HEK293 (cell line): ENCODE measurements around the gene SULT1C4.

Experiments
- CTCF ChIA-PET: fragments of 350-600 bp; formaldehyde crosslinking; extraction: SDS; loops from one replicate; lab custom pipeline; 2021; ENCODE audit warnings: antibody characterized with exemption; lab: Yijun Ruan, JAX
- POLR2A ChIA-PET: fragments of 300-600 bp; formaldehyde crosslinking; extraction: SDS; loops from one replicate; lab custom pipeline; 2020; ENCODE audit warnings: antibody characterized with exemption, inconsistent platforms; lab: Yijun Ruan, JAX
- H3K27ac ChIP-seq: fragments of 200-500 bp; sonication (Bioruptor generic); 2 replicates; pipeline ENCODE4 v1.5.1; 2014; ENCODE audit warnings: low read depth, low read length, control low read depth, inconsistent platforms; ENCODE audit errors: extremely low read depth
- H3K36me3 ChIP-seq, 2 experiments: fragments of 200-500 bp in 1 of 2; sonication (Bioruptor generic) in 1 of 2; 1 replicate in 1 of 2; 2 replicates in 1 of 2; pipeline ENCODE4 v1.5.1; 2014 to 2017; ENCODE audit warnings: inconsistent platforms in 2 of 2, low read length in 2 of 2; ENCODE audit not compliant: control insufficient read depth in 2 of 2, insufficient read depth in 1 of 2
- H3K4me1 ChIP-seq: fragments of 200-500 bp; sonication (Bioruptor generic); 2 replicates; pipeline ENCODE4 v1.5.1; 2014; ENCODE audit warnings: mild to moderate bottlenecking, low read length, inconsistent platforms; ENCODE audit not compliant: control insufficient read depth, insufficient read depth
- H3K4me3 ChIP-seq: 2 replicates; pipeline ENCODE4 v1.5.1; 2011; ENCODE audit warnings: low read depth, mild to moderate bottlenecking, control low read depth, low read length, moderate library complexity
- H3K9me3 ChIP-seq: fragments of 200-500 bp; sonication (Bioruptor generic); 2 replicates; pipeline ENCODE4 v1.5.1; 2014; ENCODE audit warnings: low read depth, low read length, inconsistent platforms; ENCODE audit not compliant: control insufficient read depth, insufficient read depth
- GLIS2 ChIP-seq: fragments of 450-650 bp; formaldehyde crosslinking; IDR thresholded peaks from 2 replicates; pipeline ENCODE4 v1.5.1; 2016; ENCODE audit warnings: missing biosample characterization, missing genetic modification characterization
- KLF1 ChIP-seq: fragments of 450-650 bp; formaldehyde crosslinking; IDR thresholded peaks from 2 replicates; pipeline ENCODE4 v1.5.1; 2016; ENCODE audit warnings: missing biosample characterization, missing genetic modification characterization
- KLF7 ChIP-seq: fragments of 450-650 bp; formaldehyde crosslinking; IDR thresholded peaks from 2 replicates; pipeline ENCODE4 v1.5.1; 2016; ENCODE audit warnings: missing biosample characterization, missing genetic modification characterization, borderline replicate concordance
- TRIM28 ChIP-seq: IDR thresholded peaks from 2 replicates; pipeline ENCODE4 v1.6.1; 2011; ENCODE audit warnings: low read length, control low read depth, borderline replicate concordance
- ZBTB21 ChIP-seq: fragments of 450-650 bp; formaldehyde crosslinking; IDR thresholded peaks from 2 replicates; pipeline ENCODE4 v1.5.1; 2017; ENCODE audit warnings: missing biosample characterization, missing genetic modification characterization
- ZBTB8A ChIP-seq: fragments of 450-650 bp; formaldehyde crosslinking; IDR thresholded peaks from 2 replicates; pipeline ENCODE4 v1.5.1; 2016; ENCODE audit warnings: missing biosample characterization, missing genetic modification characterization
- ZFP3 ChIP-seq: fragments of 450-650 bp; formaldehyde crosslinking; IDR thresholded peaks from 2 replicates; pipeline ENCODE4 v1.5.1; 2016; ENCODE audit warnings: low read depth, missing biosample characterization, missing genetic modification characterization
- ZNF133 ChIP-seq: fragments of 450-650 bp; formaldehyde crosslinking; IDR thresholded peaks from 2 replicates; pipeline ENCODE4 v1.5.1; 2016; ENCODE audit warnings: missing biosample characterization, missing genetic modification characterization
- ZNF157 ChIP-seq: fragments of 450-650 bp; formaldehyde crosslinking; IDR thresholded peaks from 2 replicates; pipeline ENCODE4 v1.5.1; 2016; ENCODE audit warnings: missing biosample characterization, missing genetic modification characterization
- ZNF2 ChIP-seq: fragments of 450-650 bp; formaldehyde crosslinking; IDR thresholded peaks from 2 replicates; pipeline ENCODE4 v1.5.1; 2016; ENCODE audit warnings: missing biosample characterization, missing genetic modification characterization
- ZNF292 ChIP-seq: fragments of 450-650 bp; formaldehyde crosslinking; IDR thresholded peaks from 2 replicates; pipeline ENCODE4 v1.5.1; 2016; ENCODE audit warnings: low read depth, missing biosample characterization, missing genetic modification characterization, borderline replicate concordance
- ZNF394 ChIP-seq: fragments of 450-650 bp; formaldehyde crosslinking; IDR thresholded peaks from 2 replicates; pipeline ENCODE4 v1.5.1; 2016; ENCODE audit warnings: missing biosample characterization, missing genetic modification characterization, mild to moderate bottlenecking, moderate library complexity, borderline replicate concordance
- ZNF433 ChIP-seq: fragments of 450-650 bp; formaldehyde crosslinking; IDR thresholded peaks from 2 replicates; pipeline ENCODE4 v1.5.1; 2016; ENCODE audit warnings: missing biosample characterization, missing genetic modification characterization, low read depth
- ZNF585B ChIP-seq: fragments of 450-650 bp; formaldehyde crosslinking; IDR thresholded peaks from 2 replicates; pipeline ENCODE4 v1.5.1; 2016; ENCODE audit warnings: missing biosample characterization, missing genetic modification characterization
- ZNF654 ChIP-seq: fragments of 450-650 bp; formaldehyde crosslinking; IDR thresholded peaks from 2 replicates; pipeline ENCODE4 v1.5.1; 2016; ENCODE audit warnings: low read depth, missing biosample characterization, missing genetic modification characterization
- ZNF664 ChIP-seq: fragments of 450-650 bp; formaldehyde crosslinking; IDR thresholded peaks from 2 replicates; pipeline ENCODE4 v1.5.1; 2016; ENCODE audit warnings: missing biosample characterization, missing genetic modification characterization
- ZNF670 ChIP-seq: fragments of 450-650 bp; formaldehyde crosslinking; IDR thresholded peaks from 2 replicates; pipeline ENCODE4 v1.5.1; 2016; ENCODE audit warnings: missing biosample characterization, missing genetic modification characterization, low read depth
- ZNF768 ChIP-seq: fragments of 450-650 bp; formaldehyde crosslinking; IDR thresholded peaks from 2 replicates; pipeline ENCODE4 v1.5.1; 2018; ENCODE audit warnings: missing biosample characterization, mild to moderate bottlenecking, missing genetic modification characterization
- ZNF792 ChIP-seq: fragments of 450-650 bp; formaldehyde crosslinking; IDR thresholded peaks from 2 replicates; pipeline ENCODE4 v1.5.1; 2016; ENCODE audit warnings: missing biosample characterization, missing genetic modification characterization
- ZNF837 ChIP-seq: fragments of 450-650 bp; formaldehyde crosslinking; IDR thresholded peaks from 2 replicates; pipeline ENCODE4 v1.5.1; 2016; ENCODE audit warnings: missing biosample characterization, missing genetic modification characterization
- ZSCAN30 ChIP-seq: fragments of 450-650 bp; IDR thresholded peaks from 2 replicates; pipeline ENCODE4 v1.5.1; 2018; ENCODE audit warnings: missing biosample characterization, mild to moderate bottlenecking, missing genetic modification characterization, moderate library complexity
- TF ChIP-seq, protein P1 (sequence below): fragments of 450-650 bp; formaldehyde crosslinking; IDR thresholded peaks from 2 replicates; pipeline ENCODE4 v1.5.1; 2017; ENCODE audit warnings: missing biosample characterization, missing genetic modification characterization
- TF ChIP-seq, protein P2 (sequence below): fragments of 450-650 bp; formaldehyde crosslinking; IDR thresholded peaks from 2 replicates; pipeline ENCODE4 v1.5.1; 2016; ENCODE audit warnings: missing biosample characterization, missing genetic modification characterization
- TF ChIP-seq, protein P3 (sequence below): fragments of 450-650 bp; formaldehyde crosslinking; IDR thresholded peaks from 2 replicates; pipeline ENCODE4 v1.5.1; 2017; ENCODE audit warnings: missing biosample characterization, missing genetic modification characterization
- TF ChIP-seq, protein P4 (sequence below): fragments of 450-650 bp; IDR thresholded peaks from 2 replicates; pipeline ENCODE4 v1.5.1; 2018; ENCODE audit warnings: missing biosample characterization, missing genetic modification characterization

The SULT1C4 gene

DNA sequence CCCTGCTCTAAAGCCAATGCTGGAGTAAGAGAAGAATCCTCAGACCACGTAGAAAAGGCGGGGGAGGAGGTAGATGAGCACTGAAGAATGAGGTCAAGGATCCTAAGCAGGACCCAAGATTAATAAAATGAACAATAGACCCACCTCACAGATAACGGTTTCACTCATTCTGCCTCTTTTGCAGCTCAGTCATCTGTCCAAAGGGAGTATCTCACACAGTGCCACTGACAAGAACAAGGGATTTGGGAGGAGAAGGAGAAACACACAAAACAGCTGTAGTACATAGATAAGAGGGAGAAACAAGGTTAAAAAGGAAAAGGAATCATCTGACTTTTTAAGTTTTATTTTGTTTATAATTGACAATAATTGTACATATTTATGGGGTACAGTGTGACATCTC is 30.9 kb upstream of the SULT1C4 start:
- H3K9me3 ChIP-seq: no peaks in the 10 kb centered on the region
- no peaks in the 10 kb centered on the region for H3K36me3 ChIP-seq
- H3K4me1 ChIP-seq: no peaks in the 10 kb centered on the region
- ChIA-PET CTCF (interaction anchor here (1.3 to 1.8 kb wide), 2 partner anchors 238 to 290 kb away, joined by 3 to 6 read pairs; no protein-coding TSS in a partner anchor), POLR2A (no interaction called here)
- no peak overlapping the region for H3K4me3 ChIP-seq
- H3K27ac ChIP-seq: no peak overlapping the region
- TF ChIP-seq ZNF768 (tag by site-specific recombination): no peak
- no peak for TF ChIP-seq ZNF157 (tag by site-specific recombination)
- no peak for TF ChIP-seq ZBTB8A (tag by site-specific recombination)
- TF ChIP-seq ZSCAN30: no peak
- TF ChIP-seq ZNF433: no peak
- no peak for TF ChIP-seq ZNF585B (tag by site-specific recombination)
- TF ChIP-seq, protein P1, sequence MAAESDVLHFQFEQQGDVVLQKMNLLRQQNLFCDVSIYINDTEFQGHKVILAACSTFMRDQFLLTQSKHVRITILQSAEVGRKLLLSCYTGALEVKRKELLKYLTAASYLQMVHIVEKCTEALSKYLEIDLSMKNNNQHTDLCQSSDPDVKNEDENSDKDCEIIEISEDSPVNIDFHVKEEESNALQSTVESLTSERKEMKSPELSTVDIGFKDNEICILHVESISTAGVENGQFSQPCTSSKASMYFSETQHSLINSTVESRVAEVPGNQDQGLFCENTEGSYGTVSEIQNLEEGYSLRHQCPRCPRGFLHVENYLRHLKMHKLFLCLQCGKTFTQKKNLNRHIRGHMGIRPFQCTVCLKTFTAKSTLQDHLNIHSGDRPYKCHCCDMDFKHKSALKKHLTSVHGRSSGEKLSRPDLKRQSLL (tag by site-specific recombination): no peak
- no peak for TF ChIP-seq KLF7 (tag by site-specific recombination)
- no peak for TF ChIP-seq ZNF2
- TF ChIP-seq ZNF664 (tag by site-specific recombination): no peak
- TF ChIP-seq ZNF792 (tag by site-specific recombination): no peak
- no peak for TF ChIP-seq ZNF292 (tag by site-specific recombination)
- TF ChIP-seq, all 188 proteins: peak for 0

DNA sequence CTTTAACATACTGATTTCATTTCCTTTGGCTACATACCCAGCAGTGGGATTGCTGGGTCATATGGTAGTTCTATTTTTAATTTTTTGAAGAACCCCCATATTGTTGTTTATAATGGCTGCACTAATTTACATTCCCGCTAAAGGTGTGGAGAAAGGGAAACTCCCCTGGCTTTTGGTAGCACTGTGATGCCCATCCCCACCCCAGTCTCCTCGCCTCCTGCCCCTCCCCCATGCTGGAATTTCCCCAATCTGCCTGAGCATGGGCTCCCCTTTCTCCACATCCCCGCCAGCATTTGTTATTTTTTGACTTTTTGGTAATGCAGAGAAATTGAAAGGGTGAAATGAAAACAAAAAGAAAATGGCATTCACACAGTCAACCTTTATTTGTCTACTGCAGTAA is 30.0 kb upstream of the SULT1C4 start:
- no peak overlapping the region for H3K4me3 ChIP-seq
- H3K27ac ChIP-seq: no peak overlapping the region
- CTCF ChIA-PET: interaction anchor here (1.3 kb wide), 1 partner anchor 237 kb away, joined by 3 read pairs; no protein-coding TSS in a partner anchor
- POLR2A ChIA-PET: no interaction called here
- no peaks in the 10 kb centered on the region for H3K4me1 ChIP-seq
- no peaks in the 10 kb centered on the region for H3K9me3 ChIP-seq
- no peaks in the 10 kb centered on the region for H3K36me3 ChIP-seq
- TF ChIP-seq, protein P2, sequence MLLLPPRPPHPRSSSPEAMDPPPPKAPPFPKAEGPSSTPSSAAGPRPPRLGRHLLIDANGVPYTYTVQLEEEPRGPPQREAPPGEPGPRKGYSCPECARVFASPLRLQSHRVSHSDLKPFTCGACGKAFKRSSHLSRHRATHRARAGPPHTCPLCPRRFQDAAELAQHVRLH: no peak
- TF ChIP-seq ZNF394: no peak

DNA sequence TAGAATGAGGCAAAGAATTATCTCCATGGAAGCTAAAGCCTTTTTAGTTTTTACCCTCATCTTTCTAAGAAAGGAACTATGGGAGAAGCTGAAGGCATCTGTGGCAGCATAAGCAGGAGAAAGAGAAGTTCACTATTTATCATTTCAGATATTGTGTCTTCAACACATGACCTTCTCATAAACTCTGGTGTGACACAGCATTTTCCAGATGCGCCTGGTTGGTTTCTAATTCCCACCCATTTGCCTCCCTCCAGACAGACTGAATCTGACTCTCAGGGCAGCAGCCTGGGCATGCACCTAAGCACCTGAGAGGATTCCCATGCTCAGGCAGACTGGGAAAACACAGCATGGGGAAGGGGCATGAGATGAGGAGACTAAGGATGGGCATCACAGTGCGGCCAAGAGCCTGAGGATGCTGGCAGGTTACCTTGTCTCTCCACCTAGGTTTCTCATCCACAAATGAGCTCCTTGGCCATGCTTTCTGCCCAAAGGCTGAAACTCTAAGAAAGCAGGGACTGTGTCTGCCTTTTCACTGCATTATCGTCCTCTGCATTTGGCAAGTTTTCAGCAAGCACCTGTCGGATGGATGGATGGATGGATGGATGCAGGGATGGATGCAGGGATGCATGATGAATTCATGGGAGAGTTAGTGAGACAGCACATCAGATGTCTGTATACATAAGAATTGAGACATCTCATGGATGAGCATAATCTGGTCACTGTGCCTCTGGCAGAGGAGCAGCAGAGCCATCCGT is 28.8 kb upstream of the SULT1C4 start:
- Histone ChIP-seq H3K9me3 (no peaks in the 10 kb centered on the region), H3K4me3 (no peak overlapping the region), H3K27ac (no peak overlapping the region), H3K4me1 (no peaks in the 10 kb centered on the region), H3K36me3 (no peaks in the 10 kb centered on the region)
- CTCF ChIA-PET: interaction anchor here (0.6 to 1.8 kb wide), 6 partner anchors 10 to 235 kb away, joined by 3 to 9 read pairs (median 4); no protein-coding TSS in a partner anchor
- TF ChIP-seq ZNF670 (no peak), TRIM28 (no peak), ZFP3 (no peak)
- POLR2A ChIA-PET: no interaction called here

DNA sequence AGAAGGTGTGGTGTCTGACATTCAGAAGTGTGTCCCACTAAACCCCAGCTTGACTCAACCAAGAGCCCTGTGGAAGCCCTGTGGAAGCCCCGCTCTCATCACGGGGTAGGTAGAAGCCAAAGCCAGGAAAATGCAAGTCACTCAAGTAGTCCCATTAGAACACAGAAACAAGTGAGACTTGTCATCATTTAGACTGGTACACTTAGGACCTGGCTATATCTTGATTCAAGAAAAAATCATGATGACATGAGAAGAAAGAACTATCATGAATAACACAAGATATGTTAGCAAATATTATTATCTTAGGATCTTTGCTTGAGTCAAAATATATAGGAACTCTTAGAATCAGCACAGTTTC is 28.2 kb upstream of the SULT1C4 start:
- Histone ChIP-seq H3K9me3 (no peaks in the 10 kb centered on the region), H3K36me3 (no peaks in the 10 kb centered on the region), H3K4me3 (no peak overlapping the region), H3K27ac (no peak overlapping the region), H3K4me1 (no peaks in the 10 kb centered on the region)
- ChIA-PET CTCF (interaction anchor here (0.7 to 1.8 kb wide), 5 partner anchors 11 to 235 kb away, joined by 3 to 9 read pairs (median 4); no protein-coding TSS in a partner anchor), POLR2A (no interaction called here)
- TF ChIP-seq ZNF654 (tag by site-specific recombination) (no peak), ZNF768 (tag by site-specific recombination) (no peak), ZBTB21 (no peak), GLIS2 (tag by site-specific recombination) (no peak), ZNF837 (no peak), KLF1 (tag by site-specific recombination) (no peak), ZNF133 (tag by site-specific recombination) (no peak)
- TF ChIP-seq, protein P3, sequence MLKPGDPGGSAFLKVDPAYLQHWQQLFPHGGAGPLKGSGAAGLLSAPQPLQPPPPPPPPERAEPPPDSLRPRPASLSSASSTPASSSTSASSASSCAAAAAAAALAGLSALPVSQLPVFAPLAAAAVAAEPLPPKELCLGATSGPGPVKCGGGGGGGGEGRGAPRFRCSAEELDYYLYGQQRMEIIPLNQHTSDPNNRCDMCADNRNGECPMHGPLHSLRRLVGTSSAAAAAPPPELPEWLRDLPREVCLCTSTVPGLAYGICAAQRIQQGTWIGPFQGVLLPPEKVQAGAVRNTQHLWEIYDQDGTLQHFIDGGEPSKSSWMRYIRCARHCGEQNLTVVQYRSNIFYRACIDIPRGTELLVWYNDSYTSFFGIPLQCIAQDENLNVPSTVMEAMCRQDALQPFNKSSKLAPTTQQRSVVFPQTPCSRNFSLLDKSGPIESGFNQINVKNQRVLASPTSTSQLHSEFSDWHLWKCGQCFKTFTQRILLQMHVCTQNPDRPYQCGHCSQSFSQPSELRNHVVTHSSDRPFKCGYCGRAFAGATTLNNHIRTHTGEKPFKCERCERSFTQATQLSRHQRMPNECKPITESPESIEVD (tag by site-specific recombination): no peak
- TF ChIP-seq, protein P4, sequence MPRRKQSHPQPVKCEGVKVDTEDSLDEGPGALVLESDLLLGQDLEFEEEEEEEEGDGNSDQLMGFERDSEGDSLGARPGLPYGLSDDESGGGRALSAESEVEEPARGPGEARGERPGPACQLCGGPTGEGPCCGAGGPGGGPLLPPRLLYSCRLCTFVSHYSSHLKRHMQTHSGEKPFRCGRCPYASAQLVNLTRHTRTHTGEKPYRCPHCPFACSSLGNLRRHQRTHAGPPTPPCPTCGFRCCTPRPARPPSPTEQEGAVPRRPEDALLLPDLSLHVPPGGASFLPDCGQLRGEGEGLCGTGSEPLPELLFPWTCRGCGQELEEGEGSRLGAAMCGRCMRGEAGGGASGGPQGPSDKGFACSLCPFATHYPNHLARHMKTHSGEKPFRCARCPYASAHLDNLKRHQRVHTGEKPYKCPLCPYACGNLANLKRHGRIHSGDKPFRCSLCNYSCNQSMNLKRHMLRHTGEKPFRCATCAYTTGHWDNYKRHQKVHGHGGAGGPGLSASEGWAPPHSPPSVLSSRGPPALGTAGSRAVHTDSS (tag by site-specific recombination): no peak
